BE2C (cell line): Measurements from ENCODE around the gene COL6A5.

Experiments
- DNase-seq: peaks from one replicate; pipeline ENCODE4 v3.0.0-alpha.2; 2020
- H3K27me3 ChIP-seq: fragments of 250-450 bp; sonication (Bioruptor Pico); 2 replicates; pipeline ENCODE4 v1.5.1; 2020; ENCODE audit warnings: mild to moderate bottlenecking
- H3K36me3 ChIP-seq: fragments of 250-450 bp; sonication (Bioruptor Pico); 2 replicates; pipeline ENCODE4 v1.5.1; 2020; ENCODE audit warnings: mild to moderate bottlenecking
- H3K4me1 ChIP-seq: fragments of 250-450 bp; sonication (Bioruptor Pico); 2 replicates; pipeline ENCODE4 v1.5.1; 2020
- H3K4me3 ChIP-seq: 2 replicates; pipeline ENCODE4 v1.5.1; 2011; ENCODE audit warnings: low read depth, low read length
- H3K9me3 ChIP-seq: fragments of 250-450 bp; sonication (Bioruptor Pico); 2 replicates; pipeline ENCODE4 v1.5.1; 2020
- TF ChIP-seq, protein P1 (sequence below): IDR thresholded peaks from 2 replicates; pipeline ENCODE4 v1.5.1; 2012; ENCODE audit warnings: mild to moderate bottlenecking, low read depth, low read length

The COL6A5 gene

GRCh38 chr3:130380398-130380797, 34.9 kb downstream of the COL6A5 start:
- TF ChIP-seq, protein P1, sequence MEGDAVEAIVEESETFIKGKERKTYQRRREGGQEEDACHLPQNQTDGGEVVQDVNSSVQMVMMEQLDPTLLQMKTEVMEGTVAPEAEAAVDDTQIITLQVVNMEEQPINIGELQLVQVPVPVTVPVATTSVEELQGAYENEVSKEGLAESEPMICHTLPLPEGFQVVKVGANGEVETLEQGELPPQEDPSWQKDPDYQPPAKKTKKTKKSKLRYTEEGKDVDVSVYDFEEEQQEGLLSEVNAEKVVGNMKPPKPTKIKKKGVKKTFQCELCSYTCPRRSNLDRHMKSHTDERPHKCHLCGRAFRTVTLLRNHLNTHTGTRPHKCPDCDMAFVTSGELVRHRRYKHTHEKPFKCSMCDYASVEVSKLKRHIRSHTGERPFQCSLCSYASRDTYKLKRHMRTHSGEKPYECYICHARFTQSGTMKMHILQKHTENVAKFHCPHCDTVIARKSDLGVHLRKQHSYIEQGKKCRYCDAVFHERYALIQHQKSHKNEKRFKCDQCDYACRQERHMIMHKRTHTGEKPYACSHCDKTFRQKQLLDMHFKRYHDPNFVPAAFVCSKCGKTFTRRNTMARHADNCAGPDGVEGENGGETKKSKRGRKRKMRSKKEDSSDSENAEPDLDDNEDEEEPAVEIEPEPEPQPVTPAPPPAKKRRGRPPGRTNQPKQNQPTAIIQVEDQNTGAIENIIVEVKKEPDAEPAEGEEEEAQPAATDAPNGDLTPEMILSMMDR: no peak
- DNase-seq: no peak
- no peak overlapping the region for H3K4me3 ChIP-seq
- H3K27me3 ChIP-seq: no peaks in the 10 kb centered on the region
- H3K9me3 ChIP-seq: 0 out of 2 replicates have a peak, but pooled peaks cover 3% of the 10 kb centered on the region
- H3K36me3 ChIP-seq: no peaks in the 10 kb centered on the region
- H3K4me1 ChIP-seq: peaks cover 6% of the 10 kb centered on the region

- TF ChIP-seq, protein P1: no peak
Observed at GRCh38 chr3:130383424-130383823, 38.0 kb downstream of the COL6A5 start.

DNA sequence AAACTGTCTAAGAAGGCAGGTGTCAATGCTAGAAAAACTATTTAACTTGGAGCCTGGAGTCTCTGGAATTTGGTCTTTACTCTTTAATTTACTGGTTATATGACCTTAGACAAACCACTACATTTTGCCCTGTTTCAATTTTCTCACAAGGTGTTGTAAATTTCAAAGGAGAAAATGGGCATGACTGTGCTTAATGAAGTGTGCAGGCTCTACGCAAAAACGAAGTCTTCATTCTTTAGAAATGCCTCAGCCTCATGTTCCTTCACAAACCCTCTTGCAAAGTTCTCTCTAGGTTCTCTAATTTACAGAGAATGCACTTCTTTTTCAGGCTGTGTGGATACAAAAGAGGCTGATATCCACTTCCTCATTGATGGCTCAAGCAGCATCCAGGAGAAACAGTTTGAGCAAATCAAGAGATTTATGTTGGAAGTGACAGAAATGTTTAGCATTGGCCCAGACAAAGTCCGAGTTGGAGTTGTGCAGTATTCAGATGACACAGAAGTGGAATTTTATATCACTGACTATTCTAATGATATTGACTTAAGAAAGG, 39.1 kb downstream of the COL6A5 start:
- no peaks in the 10 kb centered on the region for H3K27me3 ChIP-seq

More at GRCh38 chr3:130383424-130383823, 38.0 kb downstream of the COL6A5 start:
- no peak overlapping the region for H3K4me3 ChIP-seq
- H3K9me3 ChIP-seq: 0 out of 2 replicates have a peak, but pooled peaks cover 3% of the 10 kb centered on the region
- H3K36me3 ChIP-seq: no peaks in the 10 kb centered on the region
- no peak for DNase-seq
- H3K4me1 ChIP-seq: peaks cover 3% of the 10 kb centered on the region
- H3K27me3 ChIP-seq: no peaks in the 10 kb centered on the region

DNA sequence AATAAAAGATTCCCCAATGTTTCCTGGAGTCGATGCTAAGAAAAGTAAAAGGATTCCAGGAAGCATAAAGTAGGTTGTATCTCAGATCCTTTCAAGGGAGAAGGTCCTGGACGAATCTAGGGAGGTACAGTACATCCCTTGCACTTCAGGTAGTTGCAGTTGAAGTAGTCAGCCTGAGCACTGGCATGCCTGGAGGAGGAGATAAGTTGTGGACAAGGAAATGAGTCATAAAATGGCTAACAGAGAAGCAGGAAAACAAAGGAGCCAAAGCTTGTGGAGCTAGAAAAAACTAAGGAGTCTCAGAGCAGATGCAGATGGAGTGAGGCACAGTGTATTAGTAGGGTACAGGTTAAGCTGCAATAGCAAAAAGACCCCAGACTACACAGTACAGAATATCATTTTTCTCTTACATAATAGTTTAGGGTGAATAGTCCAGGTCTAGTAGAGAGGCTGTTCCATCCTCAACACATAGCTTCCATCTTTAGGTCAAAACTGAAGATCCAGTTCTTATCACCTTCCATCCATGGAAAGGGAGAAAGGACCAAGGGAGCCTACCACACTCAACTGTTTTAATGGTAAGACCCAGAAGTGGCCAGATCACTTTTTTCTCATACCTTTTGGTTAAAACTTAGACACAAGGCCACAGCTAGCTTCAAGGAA, 41.3 kb downstream of the COL6A5 start:
- no peaks in the 10 kb centered on the region for H3K27me3 ChIP-seq
- DNase-seq: no peak
- TF ChIP-seq, protein P1: no peak

More for the DNA sequence above, 39.1 kb downstream of the COL6A5 start:
- no peaks in the 10 kb centered on the region for H3K9me3 ChIP-seq
- DNase-seq: no peak
- TF ChIP-seq, protein P1: no peak
- no peak overlapping the region for H3K4me3 ChIP-seq
- no peaks in the 10 kb centered on the region for H3K36me3 ChIP-seq
- no peaks in the 10 kb centered on the region for H3K4me1 ChIP-seq

GRCh38 chr3:130389743-130390478, 44.4 kb downstream of the COL6A5 start:
- no peaks in the 10 kb centered on the region for H3K4me1 ChIP-seq
- H3K9me3 ChIP-seq: no peaks in the 10 kb centered on the region
- H3K27me3 ChIP-seq: no peaks in the 10 kb centered on the region
- no peak for DNase-seq
- H3K36me3 ChIP-seq: no peaks in the 10 kb centered on the region
- TF ChIP-seq, protein P1: no peak
- H3K4me3 ChIP-seq: no peak overlapping the region

More for the DNA sequence above, 41.3 kb downstream of the COL6A5 start:
- Histone ChIP-seq H3K9me3 (no peaks in the 10 kb centered on the region), H3K4me3 (no peak overlapping the region), H3K4me1 (no peaks in the 10 kb centered on the region), H3K36me3 (no peaks in the 10 kb centered on the region)
